ENCODE measurements around the gene HNRNPU.

HNRNPU gene

DNA sequence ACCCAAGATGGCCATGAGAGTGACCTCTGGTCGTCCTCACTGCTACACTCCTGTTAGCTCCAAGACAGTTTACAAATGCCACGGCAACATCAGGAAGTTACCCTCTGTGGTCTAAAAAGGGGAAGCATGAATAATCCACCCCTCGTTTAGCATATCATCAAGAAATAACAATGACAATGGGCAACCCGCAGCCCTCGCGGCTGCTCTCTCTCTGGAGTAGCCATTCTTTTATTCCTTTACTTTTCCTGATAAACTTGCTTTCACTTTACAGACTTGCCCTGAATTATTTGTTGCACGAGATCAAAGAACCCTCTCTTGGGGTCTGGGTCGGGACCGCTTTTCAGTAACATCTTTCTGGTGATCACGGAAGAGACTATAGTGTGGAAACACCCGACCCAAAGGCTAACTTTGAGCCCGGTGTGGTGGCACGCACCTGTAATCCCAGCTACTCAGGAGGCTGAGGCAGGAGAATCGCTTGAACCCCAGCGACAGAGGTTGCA lies 48.7 kb downstream of the HNRNPU start:
- H4K20me1 ChIP-seq (ENCODE audit: insufficient read depth, low read length), result no peaks in the 10 kb centered on the region
- no peaks in the 10 kb centered on the region for H3K9me2 ChIP-seq (replicated peaks; ENCODE audit: insufficient read depth, low read length)
- no peaks in the 10 kb centered on the region for H3F3A ChIP-seq (ENCODE audit: insufficient read depth, low read length)
- H2AFZ ChIP-seq (ENCODE audit: low read length), result no peak overlapping the region
- H3K36me3 ChIP-seq (replicated peaks; ENCODE audit: insufficient read depth, low read length), result no peaks in the 10 kb centered on the region
- no peaks in the 10 kb centered on the region for H3K9me3 ChIP-seq (replicated peaks; ENCODE audit: insufficient read depth, low read length)
- H3K27me3 ChIP-seq (replicated peaks; ENCODE audit: insufficient read depth, low read length), result no peaks in the 10 kb centered on the region
- no peak overlapping the region for H3K27ac ChIP-seq (ENCODE audit: low read length)
- H3K4me3 ChIP-seq (ENCODE audit: low read length), result no peak overlapping the region
- no peak overlapping the region for H3K4me2 ChIP-seq (ENCODE audit: low read depth, low read length)
- DNase-seq, result no peak
- TF ChIP-seq EZH2 (optimal IDR thresholded peaks at IDR 0.05; ENCODE audit: low read depth, low read length) (no peak), EZH2phosphoT487 (IDR thresholded peaks at IDR 0.05; ENCODE audit: low read length) (no peak), CTCF (IDR thresholded peaks at IDR 0.05; ENCODE audit: low read length) (no peak)
- H3K4me1 ChIP-seq (ENCODE audit: low read length), result no peaks in the 10 kb centered on the region
- no peaks in the 10 kb centered on the region for H3K79me2 ChIP-seq (ENCODE audit: low read length)
- no peak overlapping the region for H3K9ac ChIP-seq (ENCODE audit: low read length)

GRCh38 chr1:244813327-244813726 lies 51.0 kb downstream of the HNRNPU start:
- no peaks in the 10 kb centered on the region for H3K79me2 ChIP-seq (ENCODE audit: low read length)
- no peak overlapping the region for H3K27ac ChIP-seq (ENCODE audit: low read length)
- no peaks in the 10 kb centered on the region for H4K20me1 ChIP-seq (ENCODE audit: insufficient read depth, low read length)
- no peaks in the 10 kb centered on the region for H3F3A ChIP-seq (ENCODE audit: insufficient read depth, low read length)
- no peaks in the 10 kb centered on the region for H3K36me3 ChIP-seq (replicated peaks; ENCODE audit: insufficient read depth, low read length)
- no peak for DNase-seq
- no peak overlapping the region for H3K4me2 ChIP-seq (ENCODE audit: low read depth, low read length)
- TF ChIP-seq EZH2phosphoT487 (IDR thresholded peaks at IDR 0.05; ENCODE audit: low read length) (no peak), CTCF (IDR thresholded peaks at IDR 0.05; ENCODE audit: low read length) (no peak), EZH2 (optimal IDR thresholded peaks at IDR 0.05; ENCODE audit: low read depth, low read length) (no peak)
- no peak overlapping the region for H2AFZ ChIP-seq (ENCODE audit: low read length)
- no peaks in the 10 kb centered on the region for H3K27me3 ChIP-seq (replicated peaks; ENCODE audit: insufficient read depth, low read length)
- no peaks in the 10 kb centered on the region for H3K4me1 ChIP-seq (ENCODE audit: low read length)
- H3K4me3 ChIP-seq (ENCODE audit: low read length), result no peak overlapping the region
- H3K9me3 ChIP-seq (replicated peaks; ENCODE audit: insufficient read depth, low read length), result no peaks in the 10 kb centered on the region
- no peaks in the 10 kb centered on the region for H3K9me2 ChIP-seq (replicated peaks; ENCODE audit: insufficient read depth, low read length)
- no peak overlapping the region for H3K9ac ChIP-seq (ENCODE audit: low read length)

- no peaks in the 10 kb centered on the region for H3K9me2 ChIP-seq (replicated peaks; ENCODE audit: insufficient read depth, low read length)
- no peaks in the 10 kb centered on the region for H3K79me2 ChIP-seq (ENCODE audit: low read length)
- no peak for DNase-seq
- no peaks in the 10 kb centered on the region for H3K9me3 ChIP-seq (replicated peaks; ENCODE audit: insufficient read depth, low read length)
- H3K36me3 ChIP-seq (replicated peaks; ENCODE audit: insufficient read depth, low read length), result no peaks in the 10 kb centered on the region
- TF ChIP-seq EZH2 (optimal IDR thresholded peaks at IDR 0.05; ENCODE audit: low read depth, low read length) (no peak), EZH2phosphoT487 (IDR thresholded peaks at IDR 0.05; ENCODE audit: low read length) (no peak)
- H2AFZ ChIP-seq (ENCODE audit: low read length), result no peak overlapping the region
- H3K27ac ChIP-seq (ENCODE audit: low read length), result no peak overlapping the region
- no peaks in the 10 kb centered on the region for H3K4me1 ChIP-seq (ENCODE audit: low read length)
- no peaks in the 10 kb centered on the region for H3F3A ChIP-seq (ENCODE audit: insufficient read depth, low read length)
- H4K20me1 ChIP-seq (ENCODE audit: insufficient read depth, low read length), result no peaks in the 10 kb centered on the region
- H3K27me3 ChIP-seq (replicated peaks; ENCODE audit: insufficient read depth, low read length), result no peaks in the 10 kb centered on the region
- H3K4me3 ChIP-seq (ENCODE audit: low read length), result no peak overlapping the region
- no peak overlapping the region for H3K9ac ChIP-seq (ENCODE audit: low read length)
- H3K4me2 ChIP-seq (ENCODE audit: low read depth, low read length), result no peak overlapping the region
Observed at GRCh38 chr1:244810221-244810620, 54.1 kb downstream of the HNRNPU start.

- H3K9ac ChIP-seq (ENCODE audit: low read length), result no peak overlapping the region
- no peak overlapping the region for H2AFZ ChIP-seq (ENCODE audit: low read length)
- no peaks in the 10 kb centered on the region for H3K36me3 ChIP-seq (replicated peaks; ENCODE audit: insufficient read depth, low read length)
- no peaks in the 10 kb centered on the region for H3K9me3 ChIP-seq (replicated peaks; ENCODE audit: insufficient read depth, low read length)
- no peaks in the 10 kb centered on the region for H3K9me2 ChIP-seq (replicated peaks; ENCODE audit: insufficient read depth, low read length)
- no peak overlapping the region for H3K4me3 ChIP-seq (ENCODE audit: low read length)
- H3K4me2 ChIP-seq (ENCODE audit: low read depth, low read length), result no peak overlapping the region
- TF ChIP-seq CTCF (IDR thresholded peaks at IDR 0.05; ENCODE audit: low read length), result no peak
- TF ChIP-seq EZH2 (optimal IDR thresholded peaks at IDR 0.05; ENCODE audit: low read depth, low read length), result no peak
- H4K20me1 ChIP-seq (ENCODE audit: insufficient read depth, low read length), result no peaks in the 10 kb centered on the region
- H3K79me2 ChIP-seq (ENCODE audit: low read length), result no peaks in the 10 kb centered on the region
- no peaks in the 10 kb centered on the region for H3K27me3 ChIP-seq (replicated peaks; ENCODE audit: insufficient read depth, low read length)
- no peaks in the 10 kb centered on the region for H3F3A ChIP-seq (ENCODE audit: insufficient read depth, low read length)
- H3K27ac ChIP-seq (ENCODE audit: low read length), result no peak overlapping the region
- no peaks in the 10 kb centered on the region for H3K4me1 ChIP-seq (ENCODE audit: low read length)
- DNase-seq, result no peak
Observed at GRCh38 chr1:244807138-244807537, 57.2 kb downstream of the HNRNPU start.

Data from MM.1S (cell line).